Hematopoietic multipotent progenitor cell treated with erythropoietin and hydrocortisone succinate and interleukin-3 and kit ligand, for 8 days (in vitro differentiated cells): Measurements from ENCODE around the gene ZNF22.

ENCODE experiments used
- DNase-seq: peaks from one replicate; pipeline ENCODE4 v3.0.0-alpha.2; 2015

Gene ZNF22

DNA sequence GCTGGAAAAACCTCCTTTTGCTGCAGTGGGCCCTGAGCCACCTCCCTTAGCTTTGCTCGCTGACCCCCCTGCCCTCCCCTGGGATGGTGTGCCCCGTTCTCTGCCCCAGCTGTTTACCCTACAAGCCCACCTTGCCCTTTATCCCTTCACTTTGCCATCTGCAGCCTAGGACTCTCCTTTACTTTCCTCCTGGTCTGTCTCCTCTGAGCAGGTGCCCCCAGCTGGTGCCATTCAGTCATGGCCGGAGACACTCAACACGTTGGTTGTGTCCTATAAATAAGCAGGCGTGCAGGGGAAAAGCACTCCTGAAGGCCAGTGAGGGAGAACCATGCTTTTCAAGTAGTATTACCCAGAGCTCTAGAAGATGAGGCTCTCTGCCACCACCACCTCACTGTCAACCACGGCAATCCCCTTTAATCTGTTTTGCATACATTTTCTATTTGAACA, 35.0 kb upstream of the ZNF22 start:
- no peak for DNase-seq

DNA sequence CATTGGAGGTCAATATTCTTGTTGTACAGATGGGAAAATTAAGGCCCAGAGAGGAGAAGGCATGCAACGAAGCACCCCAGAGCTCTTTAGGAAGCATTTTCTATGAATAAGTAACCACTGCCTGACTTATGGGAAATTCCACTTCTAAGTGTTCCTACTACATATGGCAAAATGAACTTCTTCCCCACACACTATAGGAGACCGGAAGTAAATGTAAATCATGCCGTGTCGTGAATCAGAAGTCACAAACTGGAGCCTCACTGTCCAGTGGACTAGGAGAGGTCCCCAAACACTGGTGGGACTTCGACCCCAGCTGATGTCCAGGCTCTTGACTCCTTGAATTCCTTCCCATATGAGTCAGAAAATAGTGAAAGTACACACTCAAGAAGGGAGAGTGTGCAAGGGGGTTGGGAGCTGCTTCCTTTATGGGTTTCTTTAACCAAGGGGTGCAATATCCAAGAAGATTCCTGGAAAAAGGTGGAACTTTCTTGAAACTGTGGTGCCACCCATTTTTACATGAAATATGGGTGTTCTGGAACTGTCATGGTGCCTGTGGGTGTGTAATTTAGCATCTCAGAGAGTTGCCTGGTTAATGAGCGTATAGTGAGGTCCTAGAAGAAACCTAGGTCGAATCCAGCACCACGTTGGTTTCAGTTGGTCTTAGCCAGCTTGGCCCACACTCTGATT, 34.5 kb upstream of the ZNF22 start:
- DNase-seq: no peak

DNA sequence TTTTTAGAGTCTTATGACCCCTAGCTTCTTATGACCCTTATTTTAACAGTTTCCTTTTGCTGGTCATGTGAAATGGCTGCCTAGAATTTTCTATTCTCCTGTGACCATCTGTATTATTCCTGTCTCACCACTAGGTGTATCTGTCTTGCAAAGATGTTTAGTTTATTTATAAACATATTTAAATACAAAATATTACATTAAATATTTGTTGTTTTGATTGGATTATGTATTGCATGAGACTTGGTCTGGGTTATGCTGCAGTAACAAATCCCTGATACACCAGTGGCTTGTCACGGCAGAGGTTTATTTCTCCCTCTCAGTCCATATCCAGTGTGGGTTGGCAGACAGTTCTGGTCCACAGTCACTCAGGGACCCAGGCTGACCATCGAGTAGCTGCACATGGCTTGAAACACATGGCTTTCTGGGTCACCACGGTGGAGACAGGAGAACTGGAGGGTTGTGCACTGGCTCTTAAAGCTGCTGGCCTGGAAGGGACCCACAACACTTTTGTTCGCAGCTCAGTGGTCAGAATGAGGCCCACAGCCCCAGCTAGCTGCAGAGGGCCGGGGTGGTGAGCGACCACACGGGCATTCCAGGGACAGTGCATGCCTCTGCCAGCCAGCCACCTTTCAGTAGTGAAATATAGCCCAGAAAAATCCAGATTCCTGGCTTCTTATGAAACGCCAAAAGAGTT, 33.8 kb upstream of the ZNF22 start:
- no peak for DNase-seq

DNA sequence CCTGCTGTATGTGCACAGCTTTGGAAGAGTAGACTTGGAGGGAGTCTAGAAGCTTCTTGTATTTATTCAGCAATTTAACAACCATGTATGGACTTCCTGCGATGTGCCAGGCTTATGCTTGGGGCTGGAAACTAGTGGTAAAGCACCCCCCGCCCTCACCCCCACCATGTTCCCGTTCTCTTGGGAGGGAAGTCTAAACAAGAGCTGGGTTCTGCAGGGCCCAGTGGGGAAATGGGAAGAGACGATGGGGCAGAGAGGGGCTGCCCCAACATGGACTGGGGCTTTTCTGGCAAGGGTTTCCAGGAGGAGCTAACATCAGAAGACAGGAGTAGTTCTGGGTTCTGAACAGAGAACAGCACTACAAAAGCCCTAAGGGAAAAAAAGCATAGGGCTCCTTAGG, 33.1 kb upstream of the ZNF22 start:
- no peak for DNase-seq

DNA sequence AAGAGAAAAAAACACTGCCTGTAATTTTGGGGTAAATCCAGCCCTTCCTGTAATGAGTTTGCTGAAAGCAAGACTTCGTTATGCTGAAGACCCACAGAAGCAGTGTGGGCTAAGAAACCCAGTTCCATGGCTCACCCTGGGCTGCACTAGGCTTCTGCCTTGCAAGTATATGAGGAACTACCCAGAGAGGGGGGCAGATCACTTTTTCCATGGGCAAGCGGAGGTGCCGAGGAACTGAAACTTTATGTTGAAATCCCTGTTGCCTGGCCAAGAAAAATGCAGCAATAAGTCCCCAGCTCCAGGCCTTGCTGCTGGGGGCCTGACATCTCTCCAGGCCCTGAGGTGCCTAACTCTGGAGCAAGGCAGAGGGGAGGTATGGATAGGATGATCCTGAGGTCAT, 32.6 kb upstream of the ZNF22 start:
- DNase-seq: peak; percentile 30

- no peak for DNase-seq
Measured at GRCh38 chr10:44968500-44969400, 32.0 kb upstream of the ZNF22 start.

GRCh38 chr10:44969854-44970253, 30.9 kb upstream of the ZNF22 start:
- no peak for DNase-seq

DNA sequence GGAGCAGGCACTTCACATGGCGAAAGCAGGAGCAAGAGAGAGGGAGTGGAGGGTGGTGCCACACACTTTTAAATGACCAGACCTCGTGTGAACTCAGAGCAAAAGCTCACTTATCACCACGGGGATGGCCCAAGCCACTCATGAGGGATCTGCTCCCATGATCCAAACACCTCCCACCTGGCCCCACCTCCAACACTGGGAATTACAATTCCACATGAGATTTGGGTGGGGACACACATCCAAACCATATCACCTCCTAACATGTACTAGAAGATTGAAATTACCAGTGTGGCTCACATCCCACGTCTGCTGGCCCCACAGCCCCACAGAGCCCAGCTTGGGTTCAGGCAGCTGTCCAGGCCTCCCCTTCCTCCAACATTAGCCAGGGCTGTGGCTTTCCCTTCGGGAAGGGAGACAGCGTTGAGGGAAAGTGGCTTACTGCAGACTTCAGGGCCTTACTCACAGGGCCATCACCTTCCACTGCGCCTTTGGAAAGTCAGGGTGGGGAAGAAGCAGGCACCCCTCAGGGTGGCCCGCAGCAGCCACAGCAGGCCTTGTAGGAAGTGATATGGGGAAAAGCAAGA, 29.8 kb upstream of the ZNF22 start:
- DNase-seq: no peak

- no peak for DNase-seq
Measured at GRCh38 chr10:44971434-44971833, 29.3 kb upstream of the ZNF22 start.

GRCh38 chr10:44971935-44972757, 28.6 kb upstream of the ZNF22 start:
- DNase-seq: no peak

GRCh38 chr10:44972874-44973306, 27.8 kb upstream of the ZNF22 start:
- DNase-seq: no peak

GRCh38 chr10:44973323-44974081, 27.2 kb upstream of the ZNF22 start:
- no peak for DNase-seq

DNA sequence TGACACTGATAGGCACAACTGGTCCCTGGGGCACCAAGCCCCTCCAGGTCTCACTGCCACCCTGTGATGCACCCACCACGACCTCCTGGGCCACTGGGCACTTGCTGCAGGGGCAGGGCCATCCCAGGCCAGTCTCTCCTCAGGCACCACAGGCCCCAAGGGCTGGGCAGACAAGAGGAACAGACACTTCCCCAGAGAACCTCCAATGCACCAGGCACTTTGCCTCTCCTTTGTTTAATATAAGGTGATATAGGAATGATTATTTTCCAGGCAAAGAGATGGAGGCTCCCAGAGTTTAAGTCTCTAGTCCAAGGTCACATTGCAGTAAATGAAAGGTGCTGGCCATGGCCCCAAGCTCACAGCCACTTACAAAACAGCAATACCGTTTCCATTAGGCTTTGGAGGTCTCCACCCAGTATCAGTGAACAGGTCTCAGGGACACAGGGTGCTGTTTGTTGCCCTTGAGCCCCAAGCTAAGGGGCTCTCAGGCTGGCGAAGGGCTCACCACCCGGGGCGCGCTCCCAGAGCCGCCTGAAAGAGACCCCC, 26.6 kb upstream of the ZNF22 start:
- no peak for DNase-seq

DNA sequence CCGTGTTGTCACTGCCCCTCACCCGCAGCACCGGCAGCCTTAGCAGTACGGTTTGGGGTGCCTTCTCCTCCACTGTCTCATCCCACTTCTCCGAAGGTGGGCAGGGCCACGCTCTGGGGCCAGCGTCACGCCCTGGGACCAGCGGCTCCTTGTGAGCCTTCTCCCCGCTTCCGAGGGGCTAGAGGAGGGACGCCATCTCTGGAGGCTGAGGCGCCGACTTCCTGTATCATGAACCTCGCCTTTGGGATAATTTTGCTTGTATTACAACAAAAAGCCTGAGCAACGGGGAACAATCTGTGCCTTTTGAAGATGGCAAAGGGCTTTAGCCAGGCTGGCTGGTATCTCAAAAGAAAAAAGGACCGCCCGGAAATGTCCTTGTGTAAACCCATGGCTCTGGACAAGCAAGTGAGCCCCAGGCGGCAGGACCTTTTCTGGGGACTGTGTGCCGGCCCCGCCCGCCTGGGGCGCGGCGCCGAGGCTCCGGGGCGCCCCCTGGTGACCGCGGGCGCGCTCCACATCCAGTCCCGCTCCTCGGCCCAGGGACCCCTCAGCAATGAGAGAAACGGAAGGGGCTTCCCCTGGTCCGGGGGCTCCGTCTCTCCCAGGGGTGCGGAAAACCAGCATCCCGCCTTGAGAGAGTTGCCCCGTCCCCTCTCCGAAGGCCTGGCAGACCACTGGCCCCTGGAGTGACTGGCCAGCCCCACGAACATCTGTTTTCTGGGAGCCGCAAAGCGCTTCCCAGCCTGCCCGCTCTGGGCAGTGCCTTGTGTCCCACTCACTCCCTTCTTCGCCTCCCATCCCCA, 25.9 kb upstream of the ZNF22 start:
- peak; percentile 43 for DNase-seq

- DNase-seq: no peak
Measured at GRCh38 chr10:44975431-44976331, 25.0 kb upstream of the ZNF22 start.

GRCh38 chr10:44976352-44977198, 24.1 kb upstream of the ZNF22 start:
- no peak for DNase-seq

GRCh38 chr10:44977287-44978212, 23.2 kb upstream of the ZNF22 start:
- no peak for DNase-seq
